GM12865 (cell line): ENCODE data around the gene PEX11A.
A peak's percentile ranks its signal among the peaks of the same experiment; 100 is the strongest.

Source experiments
- DNase-seq: peaks from one replicate; pipeline ENCODE4 v3.0.0; 2010; ENCODE audit warnings: low read depth
- H3K4me3 ChIP-seq: 2 replicates; pipeline ENCODE4 v1.5.1; 2011; ENCODE audit warnings: mild to moderate bottlenecking, low read depth, low read length, control low read depth
- TF ChIP-seq, protein P1 (sequence below): IDR thresholded peaks from 2 replicates; pipeline ENCODE4 v1.5.1; 2011; ENCODE audit warnings: low read length, control low read depth, low read depth, inconsistent platforms; ENCODE audit not compliant: insufficient read depth; ENCODE audit errors: missing control alignments

Gene PEX11A

DNA sequence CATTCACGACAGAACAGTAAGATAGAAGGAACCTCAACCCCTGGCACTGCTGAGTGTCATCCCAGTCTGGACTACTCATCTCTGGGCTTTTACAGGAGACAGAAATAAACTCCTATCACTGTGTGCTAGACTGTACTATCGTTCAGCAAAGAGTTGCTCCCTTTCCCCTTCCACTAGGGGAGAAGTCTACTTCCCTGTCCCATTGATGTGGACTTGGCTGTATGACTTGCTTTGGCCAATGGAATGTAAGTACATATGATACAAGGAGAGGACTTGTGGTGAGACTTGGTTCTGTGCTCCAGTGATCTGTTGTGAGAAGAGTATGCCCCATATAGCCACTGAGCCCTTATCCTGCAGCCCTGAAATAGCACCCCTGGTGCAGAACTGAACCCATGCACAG lies 30.0 kb downstream of the PEX11A start:
- H3K4me3 ChIP-seq, result no peak overlapping the region
- no peak for DNase-seq
- TF ChIP-seq, protein P1, sequence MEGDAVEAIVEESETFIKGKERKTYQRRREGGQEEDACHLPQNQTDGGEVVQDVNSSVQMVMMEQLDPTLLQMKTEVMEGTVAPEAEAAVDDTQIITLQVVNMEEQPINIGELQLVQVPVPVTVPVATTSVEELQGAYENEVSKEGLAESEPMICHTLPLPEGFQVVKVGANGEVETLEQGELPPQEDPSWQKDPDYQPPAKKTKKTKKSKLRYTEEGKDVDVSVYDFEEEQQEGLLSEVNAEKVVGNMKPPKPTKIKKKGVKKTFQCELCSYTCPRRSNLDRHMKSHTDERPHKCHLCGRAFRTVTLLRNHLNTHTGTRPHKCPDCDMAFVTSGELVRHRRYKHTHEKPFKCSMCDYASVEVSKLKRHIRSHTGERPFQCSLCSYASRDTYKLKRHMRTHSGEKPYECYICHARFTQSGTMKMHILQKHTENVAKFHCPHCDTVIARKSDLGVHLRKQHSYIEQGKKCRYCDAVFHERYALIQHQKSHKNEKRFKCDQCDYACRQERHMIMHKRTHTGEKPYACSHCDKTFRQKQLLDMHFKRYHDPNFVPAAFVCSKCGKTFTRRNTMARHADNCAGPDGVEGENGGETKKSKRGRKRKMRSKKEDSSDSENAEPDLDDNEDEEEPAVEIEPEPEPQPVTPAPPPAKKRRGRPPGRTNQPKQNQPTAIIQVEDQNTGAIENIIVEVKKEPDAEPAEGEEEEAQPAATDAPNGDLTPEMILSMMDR, result no peak

DNA sequence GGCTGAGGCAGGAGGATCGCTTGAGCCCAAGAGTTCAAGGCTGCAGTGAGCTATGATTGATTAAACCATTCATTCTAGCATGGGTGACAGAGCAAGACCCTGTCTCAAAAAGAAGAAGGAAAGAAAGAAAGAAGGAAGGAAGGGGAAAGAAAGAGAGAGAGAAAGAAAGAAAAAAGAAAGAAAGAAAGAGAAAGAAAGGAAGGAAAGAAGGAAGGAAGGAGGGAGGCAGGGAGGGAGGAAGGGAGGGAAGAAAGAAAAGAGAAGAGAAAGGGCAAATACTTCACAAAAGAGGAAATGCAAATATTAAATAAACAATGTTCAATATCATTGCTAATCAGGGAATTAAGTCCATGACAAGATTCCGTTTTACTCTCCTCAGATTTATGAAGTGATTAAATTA lies 31.3 kb downstream of the PEX11A start:
- H3K4me3 ChIP-seq, result no peak overlapping the region
- TF ChIP-seq, protein P1, result no peak
- no peak for DNase-seq

DNA sequence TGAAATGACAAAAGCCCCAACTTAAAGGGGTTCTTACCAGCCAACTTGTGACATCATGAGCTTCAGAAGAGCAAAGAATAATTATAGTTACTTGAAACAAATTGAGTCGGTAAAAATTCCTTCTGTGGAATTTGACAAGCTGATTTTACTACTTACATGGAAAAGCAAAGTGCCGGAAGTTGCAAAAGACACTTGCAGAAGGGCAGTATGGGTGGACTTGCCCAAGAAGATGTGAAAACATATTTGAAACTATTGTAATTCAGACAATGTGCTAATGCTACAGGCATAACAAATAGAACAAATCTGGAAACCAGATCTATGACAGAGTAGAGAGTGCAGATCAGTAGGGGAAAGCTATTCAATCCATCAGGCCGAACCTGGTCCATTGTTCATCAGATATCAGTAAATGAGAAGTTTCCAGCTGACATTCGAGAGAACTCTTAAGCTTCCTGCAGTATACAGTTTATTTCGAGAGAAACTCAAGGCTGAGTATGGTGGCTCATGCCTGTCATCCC lies 32.8 kb downstream of the PEX11A start:
- TF ChIP-seq, protein P1, result no peak
- no peak overlapping the region for H3K4me3 ChIP-seq
- no peak for DNase-seq

DNA sequence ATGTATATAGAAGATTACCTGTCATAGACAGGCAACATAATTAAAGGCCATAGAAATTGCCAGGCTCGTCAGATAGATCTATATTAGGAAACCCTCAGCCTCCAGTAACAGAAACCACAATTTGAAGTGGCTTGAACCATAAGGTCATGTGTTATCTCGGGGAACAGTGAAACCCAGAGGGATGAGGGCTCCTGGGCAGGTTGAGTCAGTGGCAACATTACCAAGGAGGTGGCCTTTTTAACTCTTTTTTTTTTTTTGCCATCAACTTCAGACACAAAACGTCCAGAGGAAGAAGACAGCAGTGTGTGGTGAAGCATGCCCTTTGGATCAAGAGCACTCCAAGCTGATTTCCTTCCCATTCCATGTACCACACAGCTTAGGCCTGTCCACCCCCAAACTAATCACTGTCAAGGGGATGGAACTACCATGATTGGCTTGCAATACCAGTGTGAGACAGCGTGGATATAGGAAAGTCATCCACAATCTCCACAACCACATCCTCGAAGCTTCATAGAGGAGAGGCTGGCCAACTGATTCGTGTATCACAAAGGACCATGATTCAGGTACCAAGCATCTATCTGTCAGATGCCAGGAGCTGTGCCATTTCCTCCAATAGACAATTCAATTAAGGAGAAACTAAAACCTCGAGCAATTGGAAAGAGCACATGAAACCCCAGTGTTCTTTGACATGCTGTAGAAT lies 34.3 kb downstream of the PEX11A start:
- TF ChIP-seq, protein P1, result no peak
- H3K4me3 ChIP-seq, result no peak overlapping the region
- DNase-seq, result no peak

DNA sequence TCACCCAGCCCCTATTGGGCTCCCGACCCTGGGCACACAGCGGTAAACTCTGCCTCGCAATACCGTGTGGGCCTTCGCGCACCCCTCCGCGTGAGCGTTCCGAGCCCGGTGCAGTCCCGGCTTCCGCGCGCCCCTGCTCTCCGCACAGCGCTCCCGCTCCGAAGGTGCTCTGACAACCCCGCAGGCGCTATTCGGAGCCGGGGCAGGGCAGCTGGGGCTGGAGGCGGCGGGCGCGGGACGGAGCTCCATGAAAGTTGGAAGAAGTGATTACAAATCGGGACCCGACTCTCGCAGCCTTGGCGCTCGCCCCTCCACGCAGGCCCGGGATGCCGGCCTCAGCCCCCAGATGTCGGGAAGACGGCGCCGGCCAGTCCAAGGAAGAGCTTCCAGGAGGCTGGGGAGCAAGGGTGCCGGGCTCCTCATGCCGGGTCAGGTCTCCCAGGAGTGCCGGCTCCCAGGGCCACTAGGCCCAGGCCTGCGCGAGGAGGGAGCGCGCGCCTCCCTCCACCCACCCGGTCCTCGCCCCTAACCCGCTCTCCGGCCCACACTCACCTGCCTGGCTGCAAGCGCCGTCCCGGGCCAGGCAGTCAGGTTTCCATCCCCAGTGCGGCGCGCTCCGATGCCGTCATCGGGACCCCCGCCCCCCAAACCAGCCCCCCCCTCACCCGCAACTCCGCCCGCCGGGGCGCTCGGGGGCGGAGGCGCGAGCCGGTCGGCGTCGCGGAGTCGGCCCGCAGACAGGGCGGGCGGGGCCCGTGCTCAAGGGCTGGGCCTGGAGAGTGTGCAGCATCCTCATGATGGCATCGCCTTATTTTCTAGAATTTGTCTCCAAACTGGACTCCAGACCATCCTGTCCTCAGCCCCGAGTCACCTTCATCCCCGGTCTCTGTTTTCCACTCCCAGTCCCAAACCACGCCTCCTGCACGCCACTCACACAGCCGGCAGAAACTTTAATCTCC lies 35.4 kb downstream of the PEX11A start, which contains the start of gene KIF7:
Gene KIF7, minus strand, starts transcription at position 621 of the 959 bp plus-strand sequence. CDS start 2,537 bp downstream, outside the sequence.
- H3K4me3 ChIP-seq, result 0 out of 2 replicates have a peak within 1 kb of the TSS, but pooled peaks have one; percentile 20
- DNase-seq, result no peak
- TF ChIP-seq, protein P1, result no peak

DNA sequence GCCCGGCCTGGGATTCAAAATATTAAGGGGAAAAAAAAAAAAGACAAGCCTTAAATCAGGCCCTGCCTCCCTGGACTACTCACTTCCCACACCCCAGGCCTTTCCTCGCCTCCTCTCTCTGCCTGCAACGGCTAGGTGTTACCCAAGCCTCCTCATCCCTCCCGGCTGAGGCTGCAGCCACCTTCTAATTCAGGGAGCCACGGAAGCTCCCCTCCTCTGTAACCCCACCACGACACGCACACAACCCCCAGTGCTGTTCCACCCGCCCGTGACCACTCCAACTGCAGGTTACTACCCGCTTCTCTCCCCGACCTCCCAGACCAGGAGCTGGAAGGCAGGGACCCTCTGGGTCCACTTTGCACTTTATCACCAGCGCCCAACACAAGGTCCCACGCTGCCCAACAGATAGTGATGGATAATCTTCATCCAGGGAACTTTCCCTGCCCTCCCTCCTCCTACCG lies 36.2 kb downstream of the PEX11A start:
- DNase-seq, result no peak
- TF ChIP-seq, protein P1, result no peak
- no peak overlapping the region for H3K4me3 ChIP-seq
